HCT116 (cell line): ENCODE measurements around the gene SVEP1. TPM values are rescaled to one million over a fixed set of nuclear protein-coding genes. Genes with fewer than 3 reads are reported as not detected.

Experiments
- ATAC-seq: fragments of 200-7000 bp; cut with Tn5 transposase; 2 replicates; pipeline ENCODE4 v1.9.1; 2020; ENCODE audit warnings: mild to moderate bottlenecking, moderate library complexity
- BruUV-seq: library from RNA; stranded (reverse); fragments of 400-500 nt; replicated peaks from 2 replicates; lab custom pipeline; 2021; lab: Mats Ljungman, UMichigan
- CTCF ChIA-PET: fragments of 300-600 bp; sonication (Branson Sonifier 250); formaldehyde crosslinking; loops from one replicate; lab custom pipeline; 2021; ENCODE audit warnings: antibody characterized with exemption; lab: Charles Lee
- POLR2A ChIA-PET: fragments of 300-600, 350-600 bp; sonication (Branson Sonifier 250); formaldehyde crosslinking; loops from one replicate; lab custom pipeline; 2021; ENCODE audit warnings: antibody characterized with exemption; lab: Charles Lee
- RAD21 ChIA-PET, 2 experiments: fragments of 300-600 bp; sonication (Branson Sonifier 250); formaldehyde crosslinking; loops; one replicate each; lab custom pipeline; 2023; ENCODE audit warnings: low total read pairs in 2 of 2; ENCODE audit not compliant: uncharacterized antibody in 2 of 2, unreplicated experiment in 2 of 2, low non-redundant PET in 1 of 2; lab: Charles Lee
- DNase-seq: peaks from one replicate; pipeline ENCODE4 v3.0.0-alpha.2; 2010; ENCODE audit warnings: low read depth, low spot score
- H2AFZ ChIP-seq: fragments of 200-600 bp; shearing (Covaris generic), sonication (generic); 2 replicates; pipeline ENCODE4 v1.6.1; 2017; ENCODE audit warnings: low read depth, mixed run types, mixed read lengths, antibody characterized with exemption, low read length; ENCODE audit not compliant: poor library complexity, severe bottlenecking
- H3K27ac ChIP-seq: 2 replicates; pipeline ENCODE4 v1.5.1; 2012; ENCODE audit warnings: low read depth, low read length
- H3K27me3 ChIP-seq: fragments of 200-600 bp; sonication (generic); 2 replicates; pipeline ENCODE4 v1.6.1; 2016; ENCODE audit warnings: mixed run types, low read length, mixed read lengths; ENCODE audit not compliant: insufficient read depth
- H3K36me3 ChIP-seq, 2 experiments: fragments of 200-500 bp in 1 of 2; fragments of 200-600 bp in 1 of 2; sonication (Bioruptor generic) in 1 of 2; sonication (generic) in 1 of 2; 2 replicates each; pipeline versions ENCODE4 v1.5.1 to v1.6.1; 2014 to 2016; ENCODE audit warnings: low read length in 2 of 2, inconsistent platforms in 1 of 2, mixed read lengths in 1 of 2, mixed run types in 1 of 2; ENCODE audit not compliant: insufficient read depth in 2 of 2, control insufficient read depth in 1 of 2
- H3K4me1 ChIP-seq, 2 experiments: fragments of 200-600 bp in 1 of 2; sonication (generic) in 1 of 2; 2 replicates each; pipeline versions ENCODE4 v1.5.1 to v1.6.1; 2012 to 2017; ENCODE audit warnings: low read length in 2 of 2, inconsistent platforms in 1 of 2, mild to moderate bottlenecking in 1 of 2, mixed read lengths in 1 of 2, mixed run types in 1 of 2, moderate library complexity in 1 of 2; ENCODE audit not compliant: insufficient read depth in 2 of 2, control insufficient read depth in 1 of 2
- H3K4me2 ChIP-seq: fragments of 200-600 bp; sonication (generic); 2 replicates; pipeline ENCODE4 v1.6.1; 2017; ENCODE audit warnings: mixed run types, low read length, mixed read lengths
- H3K4me3 ChIP-seq, 2 experiments: fragments of 200-600 bp in 1 of 2; sonication (generic) in 1 of 2; replicated peaks in 1 of 2; 2 replicates each; pipeline ENCODE4 v1.5.1; 2011 to 2016; ENCODE audit warnings: low read length in 2 of 2, control low read depth in 1 of 2, low read depth in 1 of 2, mild to moderate bottlenecking in 1 of 2, mixed read lengths in 1 of 2, mixed run types in 1 of 2
- H3K79me2 ChIP-seq: fragments of 200-600 bp; sonication (generic); 2 replicates; pipeline ENCODE4 v1.6.1; 2017; ENCODE audit warnings: mild to moderate bottlenecking, mixed run types, low read length, moderate library complexity, mixed read lengths; ENCODE audit not compliant: insufficient read depth
- H3K9ac ChIP-seq: fragments of 200-600 bp; sonication (generic); 2 replicates; pipeline ENCODE4 v1.6.1; 2016; ENCODE audit warnings: low read length, mixed read lengths
- H3K9me2 ChIP-seq: fragments of 200-600 bp; sonication (generic), shearing (Covaris generic); 2 replicates; pipeline ENCODE4 v1.6.1; 2017; ENCODE audit warnings: mixed run types, mild to moderate bottlenecking, moderate library complexity; ENCODE audit not compliant: insufficient read depth
- H3K9me3 ChIP-seq, 2 experiments: fragments of 200-500 bp in 1 of 2; fragments of 200-600 bp in 1 of 2; sonication (Bioruptor generic) in 1 of 2; sonication (generic) in 1 of 2; 2 replicates each; pipeline ENCODE4 v1.6.1; 2014 to 2017; ENCODE audit warnings: low read length in 2 of 2, mixed read lengths in 2 of 2, inconsistent platforms in 1 of 2, low read depth in 1 of 2, mild to moderate bottlenecking in 1 of 2, mixed run types in 1 of 2, moderate library complexity in 1 of 2; ENCODE audit not compliant: control insufficient read depth in 1 of 2, insufficient read depth in 1 of 2
- H4K20me1 ChIP-seq: fragments of 200-600 bp; sonication (generic), shearing (Covaris generic); 2 replicates; pipeline ENCODE4 v1.6.1; 2017; ENCODE audit warnings: mixed run types, mild to moderate bottlenecking, moderate library complexity; ENCODE audit not compliant: insufficient read depth
- CEBPB ChIP-seq: IDR thresholded peaks from 2 replicates; pipeline ENCODE4 v1.6.1; 2012; ENCODE audit warnings: low read depth
- EGR1 ChIP-seq: IDR thresholded peaks from 2 replicates; pipeline ENCODE4 v1.6.1; 2012; ENCODE audit warnings: low read depth
- ELF1 ChIP-seq: IDR thresholded peaks from 2 replicates; pipeline ENCODE4 v1.6.1; 2012; ENCODE audit warnings: low read depth, borderline replicate concordance
- EZH2 ChIP-seq: fragments of 200-600 bp; sonication (generic); IDR thresholded peaks from 2 replicates; pipeline ENCODE4 v1.6.1; 2017; ENCODE audit warnings: antibody characterized with exemption, mixed run types
- EZH2phosphoT487 ChIP-seq: fragments of 200-600 bp; IDR thresholded peaks from 2 replicates; pipeline ENCODE4 v1.6.1; 2018; ENCODE audit warnings: antibody characterized with exemption, borderline replicate concordance
- FOSL1 ChIP-seq: IDR thresholded peaks from 2 replicates; pipeline ENCODE4 v1.6.1; 2012; ENCODE audit warnings: low read depth
- JUND ChIP-seq: IDR thresholded peaks from 2 replicates; pipeline ENCODE4 v1.6.1; 2012
- MAX ChIP-seq: IDR thresholded peaks from 2 replicates; pipeline ENCODE4 v1.6.1; 2012
- POLR2A ChIP-seq: IDR thresholded peaks from 2 replicates; pipeline ENCODE4 v1.7.0; 2011; ENCODE audit warnings: borderline replicate concordance; ENCODE audit not compliant: insufficient read depth, insufficient read length; ENCODE audit errors: extremely low read depth
- POLR2AphosphoS5 ChIP-seq: IDR thresholded peaks from 2 replicates; pipeline ENCODE4 v1.6.1; 2011; ENCODE audit warnings: mild to moderate bottlenecking, low read depth, low read length, moderate library complexity
- SIN3A ChIP-seq: IDR thresholded peaks from 2 replicates; pipeline ENCODE4 v1.6.1; 2012; ENCODE audit warnings: low read depth
- SP1 ChIP-seq: IDR thresholded peaks from 2 replicates; pipeline ENCODE4 v1.6.1; 2012; ENCODE audit warnings: low read depth
- SRF ChIP-seq: IDR thresholded peaks from 2 replicates; pipeline ENCODE4 v1.6.1; 2012; ENCODE audit warnings: low read depth
- TCF7L2 ChIP-seq: IDR thresholded peaks from 2 replicates; pipeline ENCODE4 v1.7.0; 2011; ENCODE audit warnings: borderline replicate concordance, inconsistent platforms; ENCODE audit not compliant: insufficient read depth, insufficient read length; ENCODE audit errors: extremely low read depth
- YY1 ChIP-seq: IDR thresholded peaks from 2 replicates; pipeline ENCODE4 v1.6.1; 2011; ENCODE audit warnings: low read length, low read depth, moderate library complexity, mild to moderate bottlenecking; ENCODE audit not compliant: insufficient replicate concordance; ENCODE audit errors: extremely low read depth
- ZBTB33 ChIP-seq: IDR thresholded peaks from 2 replicates; pipeline ENCODE4 v1.6.1; 2011; ENCODE audit warnings: mild to moderate bottlenecking, low read length, moderate library complexity; ENCODE audit not compliant: insufficient replicate concordance; ENCODE audit errors: extremely low read depth
- ZFX ChIP-seq: fragments of 450-650 bp; IDR thresholded peaks from 2 replicates; pipeline ENCODE4 v1.6.1; 2017
- ZNF274 ChIP-seq: fragments of 200-500 bp; sonication (Bioruptor generic); IDR thresholded peaks from 2 replicates; pipeline ENCODE4 v1.6.1; 2014; ENCODE audit warnings: mild to moderate bottlenecking, low read depth, low read length, inconsistent platforms
- intact Hi-C: fragments of 100-400 bp; cut with micrococcal nuclease; formaldehyde crosslinking; loops from 2 replicates; pipeline ENCODE4 v1.10.0; 2022
- total RNA-seq: library from RNA; stranded (reverse); gene quantifications from one replicate; pipeline ENCODE4 v1.2.1, GENCODE V29; 2021; ENCODE audit not compliant: unreplicated experiment
- TF ChIP-seq, protein P1 (sequence below), 3 experiments: fragments of 200-600 bp in 1 of 3; sonication (generic) in 1 of 3; IDR thresholded peaks in 2 of 3; conservative IDR thresholded peaks in 1 of 3; 2 replicates each; pipeline ENCODE4 v1.5.1; 2012 to 2017; ENCODE audit warnings: low read depth in 2 of 3, low read length in 2 of 3, antibody characterized with exemption in 1 of 3, borderline replicate concordance in 1 of 3, control low read depth in 1 of 3, mild to moderate bottlenecking in 1 of 3, mixed read lengths in 1 of 3, mixed run types in 1 of 3, moderate library complexity in 1 of 3; ENCODE audit not compliant: insufficient read depth in 1 of 3

SVEP1 gene
- total RNA-seq, 1 experiment from 2014 or later: 0.15 TPM

GRCh38 chr9:110334871-110335270 lies 244.7 kb downstream of the SVEP1 start:
- Histone ChIP-seq H3K9me2 (no peaks in the 10 kb centered on the region), H2AFZ (no peak overlapping the region), H3K4me1 (no peaks in the 10 kb centered on the region), H3K36me3 (no peaks in the 10 kb centered on the region), H3K79me2 (no peaks in the 10 kb centered on the region), H3K9ac (no peak overlapping the region), H3K27me3 (no peaks in the 10 kb centered on the region), H4K20me1 (no peaks in the 10 kb centered on the region), H3K4me3 (no peak overlapping the region), H3K4me2 (no peak overlapping the region), H3K9me3 (no peaks in the 10 kb centered on the region), H3K27ac (no peak overlapping the region)
- CTCF ChIA-PET: no interaction called here
- RAD21 ChIA-PET: no interaction called here
- no peak for DNase-seq
- ATAC-seq: no peak
- POLR2A ChIA-PET: no interaction called here
- intact Hi-C loops: no loop called here
- BruUV-seq: no TSS peak
- TF ChIP-seq SRF (no peak), ZNF274 (no peak), FOSL1 (no peak), CEBPB (no peak), YY1 (no peak), POLR2A (no peak), JUND (no peak), EGR1 (no peak), EZH2phosphoT487 (no peak), ZBTB33 (no peak), TCF7L2 (no peak), SIN3A (no peak), ZFX (no peak), POLR2AphosphoS5 (no peak), MAX (no peak), SP1 (no peak), EZH2 (no peak), ELF1 (no peak)
- TF ChIP-seq, protein P1, sequence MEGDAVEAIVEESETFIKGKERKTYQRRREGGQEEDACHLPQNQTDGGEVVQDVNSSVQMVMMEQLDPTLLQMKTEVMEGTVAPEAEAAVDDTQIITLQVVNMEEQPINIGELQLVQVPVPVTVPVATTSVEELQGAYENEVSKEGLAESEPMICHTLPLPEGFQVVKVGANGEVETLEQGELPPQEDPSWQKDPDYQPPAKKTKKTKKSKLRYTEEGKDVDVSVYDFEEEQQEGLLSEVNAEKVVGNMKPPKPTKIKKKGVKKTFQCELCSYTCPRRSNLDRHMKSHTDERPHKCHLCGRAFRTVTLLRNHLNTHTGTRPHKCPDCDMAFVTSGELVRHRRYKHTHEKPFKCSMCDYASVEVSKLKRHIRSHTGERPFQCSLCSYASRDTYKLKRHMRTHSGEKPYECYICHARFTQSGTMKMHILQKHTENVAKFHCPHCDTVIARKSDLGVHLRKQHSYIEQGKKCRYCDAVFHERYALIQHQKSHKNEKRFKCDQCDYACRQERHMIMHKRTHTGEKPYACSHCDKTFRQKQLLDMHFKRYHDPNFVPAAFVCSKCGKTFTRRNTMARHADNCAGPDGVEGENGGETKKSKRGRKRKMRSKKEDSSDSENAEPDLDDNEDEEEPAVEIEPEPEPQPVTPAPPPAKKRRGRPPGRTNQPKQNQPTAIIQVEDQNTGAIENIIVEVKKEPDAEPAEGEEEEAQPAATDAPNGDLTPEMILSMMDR (IDR thresholded peaks at IDR 0.05 in 2 of 3, conservative IDR thresholded peaks at IDR 0.05 in 1 of 3; ENCODE audit: borderline replicate concordance in 1 of 3, insufficient read depth in 1 of 3, low read depth in 2 of 3, low read length in 2 of 3): no peak
